Fibroblast of skin of abdomen (primary cell): ENCODE results near the gene IL17C.
A peak's percentile ranks its signal among the peaks of the same experiment; 100 is the strongest.

Experiments
- DNase-seq: peaks from one replicate; pipeline ENCODE4 v3.0.0-alpha.2; 2013

IL17C gene

GRCh38 chr16:88628512-88628974 lies 9.8 kb upstream of the IL17C start:
- DNase-seq, result peak; percentile 35

- DNase-seq, result no peak
Observed at GRCh38 chr16:88629835-88630234, 8.5 kb upstream of the IL17C start.

DNA sequence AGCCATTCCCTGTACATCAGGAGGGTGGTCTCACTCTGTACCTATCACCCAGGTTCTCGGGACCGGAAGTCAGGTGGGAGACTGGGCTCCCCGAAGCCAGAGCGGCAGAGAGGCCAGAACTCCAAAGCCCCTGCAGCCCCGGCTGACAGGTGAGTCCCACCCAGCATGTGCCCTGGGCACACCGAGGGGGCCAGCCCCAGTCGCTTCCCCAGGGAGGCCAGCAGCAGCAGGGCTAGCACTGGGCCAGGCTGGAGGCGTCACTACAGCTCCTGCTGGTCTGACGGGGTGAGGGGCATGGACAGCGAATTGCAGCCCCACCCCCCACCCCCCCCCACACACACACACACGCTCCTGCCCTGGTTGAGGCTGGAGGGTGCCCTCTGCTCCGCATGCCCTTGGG lies 7.9 kb upstream of the IL17C start:
- DNase-seq, result no peak

DNA sequence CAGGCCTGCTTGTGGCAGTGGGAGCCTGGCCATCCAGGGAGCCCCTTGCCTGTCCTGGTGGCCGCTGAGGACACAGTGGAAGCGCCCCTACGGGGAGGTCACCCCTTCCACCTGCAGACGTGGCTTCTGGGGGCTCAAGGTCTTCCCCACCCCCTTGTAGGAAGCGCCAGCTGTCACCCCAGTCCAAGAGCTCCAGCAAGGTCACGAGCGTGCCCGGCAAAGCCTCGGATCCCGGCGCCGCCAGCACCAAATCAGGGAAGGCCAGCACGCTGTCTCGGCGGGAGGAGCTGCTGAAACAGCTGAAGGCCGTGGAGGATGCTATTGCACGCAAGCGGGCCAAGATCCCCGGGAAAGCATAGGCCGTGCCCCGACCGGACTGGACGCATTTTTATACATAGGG lies 7.4 kb upstream of the IL17C start:
- no peak for DNase-seq

GRCh38 chr16:88631384-88631783 lies 7.0 kb upstream of the IL17C start:
- DNase-seq, result no peak

DNA sequence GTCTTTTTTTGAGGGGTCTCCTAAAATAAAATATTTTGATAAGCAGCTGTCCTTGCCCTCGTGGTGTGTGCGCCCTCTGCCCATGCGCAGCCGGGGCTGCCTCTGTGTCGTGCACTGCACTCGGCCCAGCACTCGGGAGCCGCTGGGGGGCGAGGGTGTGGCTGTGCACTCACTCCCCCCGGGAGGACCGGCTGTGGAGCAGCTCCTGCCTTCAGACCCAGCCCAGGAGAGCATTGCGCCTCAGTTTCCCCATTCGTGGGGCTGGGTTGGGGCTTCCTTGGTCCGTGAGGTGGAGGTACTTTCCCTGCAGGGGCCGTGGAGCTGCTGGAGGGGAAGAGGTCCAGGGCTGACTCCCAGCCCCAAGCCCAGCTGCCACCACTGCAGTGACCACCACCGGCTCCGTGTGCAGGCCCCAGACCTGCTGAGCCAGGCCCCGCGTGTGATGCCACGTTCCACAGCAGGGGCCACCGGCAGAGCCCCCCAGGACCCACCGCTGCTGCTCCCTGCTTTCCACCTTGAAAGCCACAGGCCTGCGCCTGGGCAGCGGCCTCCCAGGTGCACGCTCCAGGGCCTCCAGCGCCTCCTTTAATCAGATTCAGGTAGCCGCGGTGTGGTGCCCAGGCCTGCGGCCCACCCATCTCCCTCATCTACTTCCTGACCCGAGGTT lies 6.3 kb upstream of the IL17C start:
- DNase-seq, result no peak

DNA sequence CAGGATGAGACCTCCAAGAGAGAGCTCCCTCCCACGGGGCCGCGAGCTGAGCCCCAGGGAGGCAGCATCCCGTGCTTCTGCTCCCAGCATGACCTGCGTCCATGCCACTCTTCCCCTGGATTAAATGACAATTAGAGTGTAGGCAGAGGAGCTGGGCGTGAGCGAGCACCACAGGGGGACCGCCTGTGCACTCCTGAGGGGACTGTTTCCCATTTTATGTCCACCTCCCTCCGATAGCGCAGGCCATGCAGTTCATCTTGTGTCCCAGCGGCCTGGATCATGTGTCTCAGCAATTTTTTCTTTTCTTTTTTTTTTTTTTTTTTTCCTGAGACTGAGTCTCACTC lies 5.8 kb upstream of the IL17C start:
- DNase-seq, result no peak

- no peak for DNase-seq
Observed at GRCh38 chr16:88633684-88634140, 4.7 kb upstream of the IL17C start.

DNA sequence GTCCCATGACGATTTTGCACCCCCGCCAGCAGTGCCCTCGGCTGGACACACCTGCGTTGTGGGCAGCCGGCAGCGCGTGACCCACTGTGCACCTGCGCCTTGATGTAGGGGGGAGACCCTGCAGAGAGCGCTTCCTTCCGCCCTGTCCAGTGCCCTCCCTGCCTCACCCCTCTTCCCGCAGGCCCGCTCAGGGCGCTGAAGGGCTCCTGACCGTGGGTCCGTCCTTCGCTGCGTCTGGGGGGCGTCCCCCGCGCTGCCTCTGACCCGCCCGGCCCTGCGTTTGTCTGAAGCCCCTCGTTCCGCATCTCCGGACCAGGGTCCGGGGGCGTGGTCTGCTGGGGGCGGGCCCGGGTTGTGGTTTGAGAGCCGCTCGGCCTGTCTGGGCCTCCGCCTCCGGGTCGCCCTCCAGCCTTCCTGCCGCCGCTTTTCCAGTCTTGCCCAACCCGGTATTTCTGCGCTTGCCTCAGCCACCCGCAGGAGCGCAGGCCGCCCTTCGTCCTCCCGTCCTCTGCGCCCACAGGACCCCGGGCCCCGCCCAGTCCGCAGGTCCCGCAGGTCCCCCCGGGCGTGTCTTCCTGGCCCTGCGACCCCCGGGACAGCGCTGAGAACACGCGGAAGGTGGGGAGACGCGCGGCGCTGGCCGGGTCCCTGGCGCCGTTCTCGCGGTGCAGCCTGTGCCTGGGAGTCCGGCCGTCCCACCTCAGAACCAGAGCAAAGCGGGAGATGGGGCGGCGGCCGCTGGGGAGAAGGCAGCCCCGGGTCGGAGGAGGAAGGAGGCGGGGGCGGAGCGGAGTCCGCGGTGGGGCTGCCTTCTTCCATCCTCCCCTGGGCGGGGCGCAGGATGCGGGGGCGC lies 4.0 kb upstream of the IL17C start:
- peak; percentile 22 for DNase-seq

- no peak for DNase-seq
Observed at GRCh38 chr16:88634994-88635670, 3.2 kb upstream of the IL17C start.

DNA sequence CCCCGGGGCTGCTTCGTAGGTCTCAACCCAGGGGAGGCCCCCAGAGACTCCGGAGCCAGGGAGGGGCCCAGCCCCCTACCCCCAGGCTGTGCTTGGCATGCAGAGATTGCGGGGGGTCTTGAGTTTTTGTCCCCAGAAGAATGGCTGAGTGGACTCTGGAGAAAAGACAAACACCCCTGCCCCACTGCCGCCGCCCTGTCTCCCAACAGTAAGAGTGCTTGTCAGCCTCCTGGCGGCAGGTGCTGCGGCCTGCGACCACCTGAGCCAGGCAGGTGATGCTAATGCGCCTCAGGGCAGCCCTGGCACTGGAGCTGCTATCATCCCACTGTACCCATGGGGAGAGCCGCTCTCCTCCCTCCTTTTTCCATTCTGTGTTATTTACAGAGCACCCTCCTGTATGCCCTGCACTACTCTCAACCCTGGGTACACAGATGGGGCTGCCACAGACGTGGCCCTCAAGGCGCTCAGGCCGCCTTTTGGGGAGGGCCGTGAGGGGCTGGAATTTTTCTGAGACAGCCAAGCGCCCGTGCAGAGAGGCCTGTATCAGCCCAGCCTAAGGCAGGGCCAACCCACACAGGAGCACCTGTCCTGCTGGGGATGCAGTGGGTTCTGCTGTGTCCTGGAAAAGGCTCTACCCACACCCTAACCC lies 2.6 kb upstream of the IL17C start:
- DNase-seq, result no peak

GRCh38 chr16:88636488-88637265 lies 1.7 kb upstream of the IL17C start:
- no peak for DNase-seq

- DNase-seq, result no peak
Observed at GRCh38 chr16:88639231-88640038, 1.1 kb downstream of the IL17C start.

GRCh38 chr16:88640039-88640495 lies 1.7 kb downstream of the IL17C start:
- DNase-seq, result no peak

DNA sequence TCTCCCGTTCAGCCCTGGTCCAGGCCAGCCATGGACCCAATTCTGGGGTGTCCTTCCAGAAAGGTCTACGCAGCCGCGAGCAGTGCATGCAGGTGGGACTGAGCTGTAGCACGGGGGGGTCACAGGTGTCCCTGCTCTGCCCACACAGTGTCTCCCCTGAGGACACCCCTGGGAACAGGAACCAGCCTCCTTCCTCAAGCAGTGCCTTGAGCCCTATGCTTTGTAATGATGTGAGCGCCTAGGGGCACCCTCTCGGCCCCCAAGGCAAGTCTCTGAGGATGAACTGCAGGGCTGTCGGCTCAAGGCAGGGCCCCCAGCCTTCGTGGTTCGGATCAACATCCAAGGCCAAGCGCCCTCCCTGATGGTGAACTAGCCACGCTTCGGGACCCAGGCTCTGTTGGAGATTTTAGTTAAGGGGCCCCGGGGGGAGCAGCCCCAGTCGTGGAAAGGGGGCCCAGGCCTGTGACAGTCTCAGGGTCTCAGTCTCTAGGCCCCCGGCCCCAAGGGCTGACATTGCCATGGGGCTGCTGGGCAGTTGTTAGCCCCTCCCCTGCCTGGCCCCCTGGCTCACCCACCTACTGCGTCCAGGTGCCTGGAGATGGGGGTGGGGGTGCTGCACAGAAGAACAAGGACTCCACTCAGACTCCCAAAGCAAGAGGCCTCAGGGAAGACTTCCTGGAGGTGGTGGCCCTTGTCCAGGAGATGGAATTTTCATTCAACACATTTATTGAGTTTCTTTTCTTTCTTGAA lies 2.3 kb downstream of the IL17C start:
- no peak for DNase-seq

DNA sequence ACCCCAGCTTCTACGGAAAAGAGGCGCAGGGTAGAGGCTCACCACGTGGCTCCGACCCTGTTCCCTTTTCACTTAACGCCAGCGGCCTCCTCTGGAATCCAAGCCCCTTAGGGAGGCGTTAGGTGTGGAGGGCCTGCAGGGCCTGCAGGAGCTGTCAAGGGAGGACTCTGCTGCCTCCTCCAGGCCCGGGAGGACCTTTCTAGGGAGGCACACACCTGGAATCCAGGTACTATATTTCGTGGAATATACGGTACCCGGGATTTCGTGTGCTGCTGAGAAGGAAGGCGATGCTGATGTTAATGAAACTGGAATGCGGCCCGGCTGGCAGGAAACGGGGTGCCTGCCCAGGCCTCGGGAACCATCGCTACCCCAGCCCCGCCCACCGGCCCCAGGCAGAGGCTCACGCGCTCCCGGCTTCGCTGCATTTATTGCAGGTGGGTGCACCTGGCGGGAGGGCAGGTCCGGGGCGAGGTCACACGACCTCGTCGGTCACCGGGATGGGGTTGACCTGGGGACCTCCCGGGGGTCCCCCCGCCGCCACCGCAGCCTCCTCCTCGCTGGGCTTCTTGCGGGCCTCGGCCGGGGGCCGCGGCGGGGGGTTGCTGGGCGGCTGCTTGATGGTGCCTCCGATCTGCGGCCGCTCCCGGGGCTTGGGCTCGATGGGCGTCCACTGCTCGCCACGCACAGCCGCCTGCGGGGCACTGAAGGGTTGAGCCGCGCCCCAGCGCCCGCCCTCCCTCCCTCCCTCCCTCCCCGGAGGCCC lies 4.7 kb downstream of the IL17C start:
- DNase-seq, result no peak

DNA sequence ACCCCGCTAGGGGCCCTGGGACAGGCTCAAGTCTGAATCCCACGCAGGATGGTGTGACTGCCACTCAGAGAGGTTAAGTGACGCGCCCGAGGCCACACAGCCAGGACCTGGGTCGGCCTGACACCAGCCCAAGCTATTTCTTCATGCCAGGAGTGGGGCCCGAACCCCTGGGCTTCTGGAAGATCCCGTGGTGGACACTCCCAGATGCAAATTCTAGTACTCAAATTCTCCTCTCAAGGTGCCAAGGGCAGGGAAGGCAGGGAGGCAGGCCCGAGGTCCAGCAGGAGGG lies 5.2 kb downstream of the IL17C start:
- no peak for DNase-seq

GRCh38 chr16:88645455-88645854 lies 7.1 kb downstream of the IL17C start:
- no peak for DNase-seq

- DNase-seq, result no peak
Observed at GRCh38 chr16:88645941-88646340, 7.6 kb downstream of the IL17C start.
